ENCODE data around the gene FAM114A2. TPM values are rescaled to one million over a fixed set of nuclear protein-coding genes. Genes with fewer than 3 reads are reported as not detected.

Gene FAM114A2
- total RNA-seq, 1 experiment from 2014 or later: 21.3 TPM

GRCh38 chr5:154044099-154044498, 5.4 kb upstream of the FAM114A2 start:
- no peak for DNase-seq
- intact Hi-C loops (cut with micrococcal nuclease; ENCODE audit: unreplicated experiment): no loop called here
- peaks cover 4% of the 10 kb centered on the region for H3K36me3 Mint-ChIP-seq (ENCODE audit: insufficient read depth, unreplicated experiment)
- H3K27me3 Mint-ChIP-seq (ENCODE audit: unreplicated experiment): no peaks in the 10 kb centered on the region
- H3K4me3 Mint-ChIP-seq (ENCODE audit: low read depth, unreplicated experiment): no peak overlapping the region
- no peak overlapping the region for H3K27ac Mint-ChIP-seq (ENCODE audit: unreplicated experiment)
- peaks cover 19% of the 10 kb centered on the region for H3K4me1 Mint-ChIP-seq (ENCODE audit: low read depth, unreplicated experiment)
- H3K9me3 Mint-ChIP-seq (ENCODE audit: low read depth, unreplicated experiment): no peaks in the 10 kb centered on the region
- TF ChIP-seq CTCF (IDR thresholded peaks at IDR 0.05; ENCODE audit: unreplicated experiment): no peak
- BruUV-seq (replicated peaks): no TSS peak
- CTCF ChIA-PET: interaction anchor here (0.6 kb wide), 1 partner anchor 612 kb away, joined by 3 read pairs; no protein-coding TSS in a partner anchor

GRCh38 chr5:154042766-154043165, 4.1 kb upstream of the FAM114A2 start:
- intact Hi-C loops (cut with micrococcal nuclease; ENCODE audit: unreplicated experiment): no loop called here
- DNase-seq: no peak
- no peak overlapping the region for H3K4me3 Mint-ChIP-seq (ENCODE audit: low read depth, unreplicated experiment)
- BruUV-seq (replicated peaks): no TSS peak
- no peak overlapping the region for H3K27ac Mint-ChIP-seq (ENCODE audit: unreplicated experiment)
- peaks cover 23% of the 10 kb centered on the region for H3K4me1 Mint-ChIP-seq (ENCODE audit: low read depth, unreplicated experiment)
- no peaks in the 10 kb centered on the region for H3K27me3 Mint-ChIP-seq (ENCODE audit: unreplicated experiment)
- peaks cover 16% of the 10 kb centered on the region for H3K36me3 Mint-ChIP-seq (ENCODE audit: insufficient read depth, unreplicated experiment)
- no peaks in the 10 kb centered on the region for H3K9me3 Mint-ChIP-seq (ENCODE audit: low read depth, unreplicated experiment)
- CTCF ChIA-PET: interaction anchor here (0.6 kb wide), 1 partner anchor 448 kb away, joined by 4 read pairs; no protein-coding TSS in a partner anchor
- no peak for TF ChIP-seq CTCF (IDR thresholded peaks at IDR 0.05; ENCODE audit: unreplicated experiment)

- H3K4me1 Mint-ChIP-seq (ENCODE audit: low read depth, unreplicated experiment): peaks cover 23% of the 10 kb centered on the region
- H3K36me3 Mint-ChIP-seq (ENCODE audit: insufficient read depth, unreplicated experiment): peaks cover 16% of the 10 kb centered on the region
- H3K4me3 Mint-ChIP-seq (ENCODE audit: low read depth, unreplicated experiment): peak overlapping the region; percentile 96
- CTCF ChIA-PET: interaction anchor here (0.7 to 1.6 kb wide), 6 partner anchors 16 to 601 kb away, joined by 3 to 8 read pairs (median 3); no protein-coding TSS in a partner anchor
- H3K27ac Mint-ChIP-seq (ENCODE audit: unreplicated experiment): peak overlapping the region; percentile 89
- H3K27me3 Mint-ChIP-seq (ENCODE audit: unreplicated experiment): no peaks in the 10 kb centered on the region
- no peak for TF ChIP-seq CTCF (IDR thresholded peaks at IDR 0.05; ENCODE audit: unreplicated experiment)
- intact Hi-C loops (cut with micrococcal nuclease; ENCODE audit: unreplicated experiment): no loop called here
- TSS peak; percentile 77 for BruUV-seq (replicated peaks)
- no peaks in the 10 kb centered on the region for H3K9me3 Mint-ChIP-seq (ENCODE audit: low read depth, unreplicated experiment)
- no peak for DNase-seq
Measured at GRCh38 chr5:154039458-154039829, 734 bp upstream of the FAM114A2 start.

GRCh38 chr5:154038261-154038706, 426 bp downstream of the FAM114A2 start:
- BruUV-seq (replicated peaks): TSS peak; percentile 62
- Mint-ChIP-seq H3K4me1 (ENCODE audit: low read depth, unreplicated experiment) (peaks cover 23% of the 10 kb centered on the region), H3K27me3 (ENCODE audit: unreplicated experiment) (no peaks in the 10 kb centered on the region), H3K4me3 (ENCODE audit: low read depth, unreplicated experiment) (peak overlapping the region; percentile 96), H3K9me3 (ENCODE audit: low read depth, unreplicated experiment) (no peaks in the 10 kb centered on the region), H3K27ac (ENCODE audit: unreplicated experiment) (peak overlapping the region; percentile 89), H3K36me3 (ENCODE audit: insufficient read depth, unreplicated experiment) (peaks cover 16% of the 10 kb centered on the region)
- intact Hi-C loops (cut with micrococcal nuclease; ENCODE audit: unreplicated experiment): no loop called here
- CTCF ChIA-PET: interaction anchor here (0.7 to 1.6 kb wide), 4 partner anchors 13 to 73 kb away, joined by 3 to 8 read pairs (median 5); no protein-coding TSS in a partner anchor
- no peak for TF ChIP-seq CTCF (IDR thresholded peaks at IDR 0.05; ENCODE audit: unreplicated experiment)
- DNase-seq: peak; percentile 27

Measured in Calu3 (cell line).